ENCODE results near the gene MAFB.
"Not testable (repeated sequence)": the region's sequence is repeated elsewhere in the genome, so short reads cannot be mapped to it uniquely, and the experiment has no call there.

MAFB gene

DNA sequence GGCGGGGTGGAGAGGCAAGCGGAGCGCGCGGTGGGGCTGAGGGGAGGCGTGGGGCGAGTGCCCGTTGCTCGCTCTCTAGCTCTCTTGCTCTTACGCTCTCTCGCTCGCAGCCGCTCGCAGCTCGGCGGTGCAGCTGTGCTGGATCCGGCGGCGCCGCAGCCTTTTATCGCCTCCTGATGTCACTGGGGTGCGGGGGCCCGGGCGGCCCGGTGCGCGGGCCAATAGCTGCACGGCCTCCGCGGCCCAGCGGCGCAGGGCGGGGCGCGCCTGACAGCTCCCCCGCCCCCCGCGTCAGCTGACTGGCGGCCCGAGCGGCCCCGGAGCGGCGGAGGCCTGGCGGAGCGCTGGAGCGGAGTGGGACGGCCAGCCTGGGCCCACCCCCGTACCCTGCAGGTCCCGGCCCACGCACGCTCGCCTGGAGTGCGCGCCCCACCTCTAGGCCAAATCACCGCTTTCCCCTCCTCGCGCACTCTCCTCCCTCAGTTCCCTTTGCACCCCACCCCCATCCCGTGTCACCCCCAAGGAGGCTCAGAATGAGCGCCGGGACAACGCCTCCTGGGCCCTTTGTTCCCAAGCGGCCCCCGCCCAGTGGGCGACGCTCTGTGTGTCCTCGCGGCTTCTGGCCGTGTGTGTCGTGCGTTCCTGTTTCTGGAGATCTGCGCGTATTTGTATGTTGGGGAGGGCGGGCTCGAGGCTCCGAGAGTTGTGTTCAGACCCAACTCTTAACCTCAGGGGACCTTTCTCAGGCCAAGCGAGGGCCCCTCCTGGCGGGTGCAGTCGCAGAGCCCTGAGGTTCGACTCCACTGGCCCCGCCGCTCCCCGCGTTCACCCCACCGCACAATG is at the start of gene MAFB:
TSS of gene MAFB (minus strand) at position 137 of the 843 bp plus-strand sequence. CDS start 386 bp downstream, outside the sequence.
- peak in 1 of 2 donors; percentile 89 for DNase-seq

DNA sequence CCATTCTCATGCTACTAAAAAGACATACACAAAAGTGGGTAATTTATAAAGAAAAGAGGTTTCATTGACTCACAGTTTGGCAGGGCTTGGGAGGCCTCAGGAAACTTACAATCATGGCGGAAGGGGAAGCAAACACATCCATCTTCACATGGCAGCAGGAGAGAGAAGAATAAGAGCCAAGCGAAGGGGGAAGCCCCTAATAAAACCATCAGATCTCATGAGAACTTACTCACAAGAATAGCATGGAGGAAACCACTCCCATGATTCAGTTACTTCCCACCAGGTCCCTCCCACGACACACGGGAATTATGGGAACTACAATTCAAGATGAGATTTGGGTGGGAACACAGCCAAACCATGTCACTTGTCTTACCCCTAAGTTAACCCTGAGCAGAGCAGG is 47.4 kb upstream of the MAFB start:
- not testable (repeated sequence) for DNase-seq

DNA sequence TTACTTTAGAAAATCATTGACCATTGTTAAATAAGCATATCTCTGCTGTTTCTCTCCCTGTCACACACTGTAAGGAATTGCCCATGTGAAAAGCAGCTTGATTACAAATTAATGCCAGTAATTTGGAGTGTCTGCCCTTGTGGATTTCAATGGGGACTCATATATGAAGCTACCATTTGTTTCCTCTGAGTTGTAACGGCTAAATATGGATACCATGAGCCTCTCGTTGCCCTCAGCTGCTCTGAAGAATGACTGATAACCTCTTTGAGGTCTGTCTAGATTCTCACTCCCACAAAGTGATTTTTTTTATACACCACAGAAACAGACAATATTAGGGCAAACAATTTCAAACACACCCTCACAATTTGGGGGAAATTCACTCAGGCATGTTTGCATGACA is 40.0 kb upstream of the MAFB start:
- DNase-seq = no peak

DNA sequence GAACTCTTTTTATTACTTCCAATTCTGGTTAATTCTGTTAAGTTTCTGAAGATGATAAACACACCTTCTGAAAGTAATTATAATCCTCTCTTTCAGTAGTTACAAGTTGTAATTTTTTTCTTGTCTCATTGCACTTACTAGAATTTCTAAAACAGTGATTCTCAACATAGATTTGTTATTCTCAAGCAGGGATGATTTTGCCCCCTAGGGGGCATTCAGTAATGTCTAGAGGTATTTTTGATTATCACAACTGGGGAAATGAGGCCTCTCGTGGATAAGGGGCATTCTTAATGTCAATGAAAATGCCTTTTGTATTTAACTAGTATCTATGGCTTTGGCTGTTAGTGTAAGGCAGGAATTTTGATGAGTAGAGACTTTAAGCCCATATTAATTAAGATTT is 39.4 kb upstream of the MAFB start:
- DNase-seq = no peak

DNA sequence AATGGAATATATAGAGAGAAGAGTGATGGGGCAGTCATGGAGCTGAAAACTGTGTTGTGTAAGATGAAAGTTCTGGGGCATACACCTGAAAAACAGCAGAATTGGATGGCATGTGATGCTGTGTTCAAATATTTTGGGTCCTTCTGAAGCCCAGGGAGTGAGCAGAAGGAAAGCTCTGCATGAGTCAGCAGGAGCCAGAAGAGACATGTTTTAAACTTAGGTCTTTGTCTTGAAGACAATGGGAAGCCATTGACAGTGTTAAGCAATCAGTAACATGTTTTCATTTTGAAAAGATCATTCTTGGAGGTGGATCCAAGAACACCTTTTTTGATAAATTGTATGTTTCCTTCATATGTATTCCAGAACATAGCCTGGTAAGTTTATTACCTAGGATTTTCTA is 38.9 kb upstream of the MAFB start:
- DNase-seq = no peak

DNA sequence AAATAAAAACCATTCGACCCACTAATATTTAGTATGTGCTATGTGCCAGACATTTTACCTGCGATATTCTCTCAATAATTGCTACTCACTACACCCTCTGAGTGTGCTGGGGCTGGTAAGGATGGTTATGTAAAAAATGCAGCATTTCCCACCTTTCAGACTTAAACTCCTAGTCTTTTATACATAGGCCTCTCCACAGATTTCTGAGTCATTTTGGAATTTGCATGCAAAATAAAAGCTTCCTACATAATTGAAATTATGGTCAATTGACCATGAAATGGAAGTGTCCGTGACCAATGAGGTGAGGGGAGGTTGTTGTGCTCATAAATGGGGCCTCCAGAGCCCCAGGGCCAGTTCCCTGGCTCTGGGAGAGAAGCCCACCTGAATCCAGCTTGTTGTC is 37.7 kb upstream of the MAFB start:
- no peak for DNase-seq

DNA sequence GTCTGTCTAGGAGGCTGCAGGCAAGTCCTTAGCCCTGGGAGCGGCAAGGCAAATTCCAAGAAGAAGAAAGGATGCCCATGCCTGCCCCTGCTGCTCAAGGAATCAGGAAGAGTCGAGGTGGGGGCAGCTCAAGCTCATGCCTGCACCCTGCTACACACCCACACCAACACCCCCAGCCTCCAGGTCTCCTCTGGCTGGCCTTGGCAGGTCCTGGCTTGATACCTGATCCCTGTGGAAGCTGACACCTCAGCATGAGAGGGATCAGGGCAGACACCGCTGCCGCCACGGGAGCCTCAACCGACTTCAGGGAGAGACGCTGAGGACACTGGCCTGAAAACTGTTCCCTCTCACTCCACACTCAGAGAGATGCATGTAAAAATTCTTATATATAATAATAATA is 35.5 kb upstream of the MAFB start:
- DNase-seq = no peak

DNA sequence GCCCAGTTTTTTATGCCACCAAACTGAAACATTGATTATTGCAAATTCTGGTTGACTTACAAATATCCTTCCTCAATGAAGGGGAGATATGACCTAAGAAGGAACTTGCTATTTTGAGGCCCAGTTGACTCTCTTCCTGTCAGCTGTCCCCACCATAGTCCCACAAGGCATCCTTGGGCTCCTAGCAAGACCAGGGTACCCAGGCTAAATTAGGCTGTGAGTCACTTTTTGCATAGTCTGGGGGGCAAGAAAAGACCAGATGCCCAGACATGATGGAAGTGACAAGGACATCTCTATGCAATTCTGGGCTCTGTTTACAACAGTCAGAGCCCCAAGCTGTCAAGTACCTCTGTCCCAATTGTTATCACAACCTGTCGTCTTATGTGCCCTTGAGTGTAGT is 31.8 kb upstream of the MAFB start:
- DNase-seq = no peak

DNA sequence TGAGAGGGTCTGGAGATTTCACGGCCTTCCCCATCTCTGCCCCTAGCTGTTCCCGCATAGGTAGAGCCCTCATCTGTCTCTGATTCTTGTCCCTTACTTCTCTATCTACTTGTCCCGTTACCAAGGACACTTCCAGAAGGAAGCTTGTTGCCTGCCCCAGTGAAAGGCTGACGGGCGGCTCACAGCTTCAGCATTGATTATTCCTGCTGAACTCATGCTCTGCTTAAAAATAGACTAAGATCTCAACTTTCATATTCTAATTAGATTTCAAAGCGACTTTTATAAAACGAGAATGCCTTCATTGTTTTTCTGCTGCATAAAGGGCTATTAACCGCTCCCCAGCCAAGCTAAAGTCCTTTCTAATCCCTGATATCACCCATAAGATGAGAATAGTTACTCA is 31.1 kb upstream of the MAFB start:
- no peak for DNase-seq

DNA sequence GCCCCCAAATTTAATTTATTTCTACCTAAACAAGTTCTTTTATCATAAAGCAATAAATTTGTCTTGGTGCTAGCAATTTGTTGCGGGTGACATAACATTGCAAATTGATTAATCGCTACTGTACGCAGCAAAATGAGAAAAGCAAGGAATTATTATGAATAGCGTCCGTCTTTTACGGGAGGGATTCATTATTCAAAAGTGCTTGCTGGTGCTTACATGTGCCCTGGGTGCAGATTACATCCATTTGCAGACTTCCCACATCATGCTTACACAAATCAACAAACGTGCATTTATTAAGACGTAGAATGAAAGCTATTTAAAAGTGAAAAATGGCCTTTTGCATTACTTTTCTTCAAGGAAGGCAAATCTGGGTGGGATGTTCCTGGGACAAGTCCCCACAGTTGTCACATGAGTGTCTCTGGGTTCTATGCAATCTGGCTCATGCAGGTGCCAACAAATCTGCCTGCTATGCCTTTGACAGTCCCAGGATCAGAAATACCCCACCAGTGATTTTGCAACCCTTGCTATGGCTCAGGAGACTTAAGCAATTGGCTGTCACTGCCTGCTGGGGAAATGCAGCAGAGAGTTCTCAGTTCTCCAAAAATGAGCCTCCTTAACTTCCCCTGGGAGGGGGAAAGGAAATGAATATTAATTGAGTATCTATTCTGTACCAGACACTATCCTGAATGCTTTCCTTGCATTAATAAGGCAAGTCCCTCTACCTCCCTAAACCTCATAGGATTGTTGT is 30.1 kb upstream of the MAFB start:
- no peak for DNase-seq

DNA sequence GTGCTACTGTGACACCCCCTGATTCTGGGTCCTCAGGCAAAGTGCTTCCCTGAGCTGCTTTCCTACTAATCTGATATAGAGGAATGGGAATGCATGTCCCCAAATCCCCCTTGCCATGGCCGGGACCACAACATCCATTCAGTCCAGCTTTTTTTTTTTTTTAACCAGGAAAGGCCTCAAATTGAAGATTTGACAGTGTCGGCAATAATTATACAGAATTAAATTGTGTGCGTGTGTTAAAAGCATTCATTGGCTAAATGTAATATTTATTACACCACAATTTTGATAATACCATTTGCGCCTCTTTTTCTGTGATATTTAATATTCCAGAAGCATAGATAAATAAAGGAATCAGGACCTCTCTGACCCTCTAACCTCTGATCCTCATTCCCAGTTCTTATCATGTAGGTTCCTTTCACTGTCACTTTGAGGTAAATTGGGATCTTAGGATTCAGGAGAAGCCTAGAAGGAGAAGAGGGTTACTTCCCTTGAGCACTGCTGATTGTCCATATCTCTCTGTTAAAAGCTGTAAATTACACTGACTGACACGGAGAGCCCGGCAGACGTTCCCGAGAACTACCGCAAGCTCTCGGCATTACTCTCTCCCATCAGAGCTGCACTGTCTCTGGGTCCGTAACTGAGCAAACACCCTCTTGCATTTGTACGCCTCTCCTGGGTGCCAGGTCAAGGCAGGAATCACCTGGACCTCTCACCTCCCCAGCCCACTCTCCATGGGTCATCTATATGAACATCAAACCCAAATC is 29.4 kb upstream of the MAFB start:
- no peak for DNase-seq

DNA sequence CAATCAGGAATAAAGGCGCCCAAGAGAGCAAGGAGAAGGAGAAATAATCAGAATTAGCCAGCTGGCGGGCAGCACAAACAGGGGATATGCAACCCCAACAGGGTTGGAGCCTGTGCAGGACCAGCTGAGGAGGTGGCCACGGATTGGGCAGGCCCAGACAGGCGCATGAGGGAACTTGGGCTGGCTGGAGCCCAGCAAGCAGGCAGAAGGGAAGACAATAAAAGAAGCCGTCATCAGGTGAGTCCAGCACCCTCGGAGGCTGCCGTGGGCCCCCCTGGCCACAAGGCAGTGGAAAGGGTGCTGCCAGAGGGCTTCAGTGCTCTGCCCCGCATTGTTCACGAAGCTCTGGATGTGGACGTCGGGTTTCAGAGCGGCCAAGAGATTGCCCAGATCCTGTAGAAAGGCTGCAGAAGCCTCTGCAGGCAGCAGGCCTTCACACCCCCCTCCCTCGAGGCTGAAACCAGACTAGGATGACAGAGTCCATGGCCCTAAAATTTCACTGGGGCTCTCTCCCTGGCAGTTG is 28.4 kb upstream of the MAFB start:
- DNase-seq = no peak

DNA sequence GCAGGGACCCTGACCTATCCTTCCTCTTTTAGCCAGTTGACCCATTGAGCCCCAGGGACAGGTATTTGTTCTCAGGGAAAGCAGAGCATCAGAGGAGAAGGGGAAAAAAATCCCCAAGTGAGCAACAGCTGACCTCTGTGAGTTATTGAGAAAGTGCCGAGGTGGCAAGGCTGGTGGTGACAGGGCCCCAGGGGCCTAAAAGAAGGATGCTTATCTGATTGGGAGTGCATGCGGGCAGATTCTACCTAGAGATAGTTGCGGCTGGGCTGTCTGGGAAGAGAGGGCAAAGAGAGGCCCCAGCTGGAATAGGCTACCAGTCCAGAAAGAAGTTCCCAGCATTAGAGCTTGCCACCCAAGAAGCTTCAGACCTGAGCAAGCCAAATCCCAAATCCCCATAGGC is 26.5 kb upstream of the MAFB start:
- DNase-seq = no peak

DNA sequence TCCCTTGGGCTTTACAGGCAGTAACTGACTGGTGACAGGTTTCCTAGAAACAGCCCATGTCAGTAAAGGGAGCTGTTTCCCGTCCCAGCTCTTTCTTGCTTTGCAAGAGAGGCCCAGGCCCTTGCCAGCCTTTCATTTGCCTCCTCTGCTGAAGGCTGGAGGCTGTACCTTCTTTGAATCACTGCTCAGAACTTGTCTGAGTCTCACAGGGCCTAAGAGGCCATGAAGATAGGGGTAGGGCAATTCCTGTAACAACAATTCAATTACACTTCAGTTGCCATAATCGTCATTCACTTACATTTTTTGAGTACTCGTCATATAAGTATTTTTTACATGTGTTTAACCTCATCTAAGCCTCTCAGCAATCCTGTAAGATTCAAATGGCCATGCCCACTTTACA is 25.9 kb upstream of the MAFB start:
- no peak for DNase-seq

DNA sequence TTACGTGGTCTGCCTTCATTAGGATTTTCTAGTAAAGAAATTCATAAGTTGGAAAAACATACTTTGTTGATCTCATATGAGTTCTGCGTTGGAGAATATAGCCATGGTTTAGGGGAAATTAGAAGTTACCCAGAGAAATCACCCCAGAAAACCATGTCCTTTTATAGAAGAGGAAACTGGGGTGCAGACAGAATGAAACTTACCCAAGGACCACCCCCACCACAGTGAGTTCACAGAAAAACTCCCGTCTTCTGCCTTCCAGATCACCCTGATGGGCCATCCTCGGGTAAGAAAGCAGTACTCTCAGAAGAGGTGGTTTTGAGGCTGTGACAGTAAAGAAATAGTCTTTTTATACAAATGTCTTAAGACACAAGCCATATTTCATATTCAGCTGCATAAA is 25.1 kb upstream of the MAFB start:
- no peak for DNase-seq

DNA sequence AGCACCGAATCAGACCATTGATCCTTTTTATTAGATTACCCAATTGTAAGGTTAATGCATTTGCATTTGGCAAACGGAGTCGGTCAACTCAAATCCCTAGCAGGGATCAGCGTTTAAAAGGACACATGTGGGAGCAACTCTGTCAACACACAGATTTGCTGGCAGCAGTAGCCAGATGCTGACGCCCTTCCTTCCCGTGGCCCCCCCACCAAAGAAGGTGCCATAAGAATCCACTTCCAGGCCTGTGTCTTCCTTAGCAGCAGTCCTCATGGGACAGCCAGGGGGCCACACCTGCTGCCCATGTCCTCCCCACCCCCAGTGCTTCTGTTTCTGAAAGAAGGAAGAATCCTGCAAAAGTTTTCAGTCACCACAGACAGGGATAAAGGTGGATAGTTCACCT is 24.5 kb upstream of the MAFB start:
- DNase-seq = no peak

DNA sequence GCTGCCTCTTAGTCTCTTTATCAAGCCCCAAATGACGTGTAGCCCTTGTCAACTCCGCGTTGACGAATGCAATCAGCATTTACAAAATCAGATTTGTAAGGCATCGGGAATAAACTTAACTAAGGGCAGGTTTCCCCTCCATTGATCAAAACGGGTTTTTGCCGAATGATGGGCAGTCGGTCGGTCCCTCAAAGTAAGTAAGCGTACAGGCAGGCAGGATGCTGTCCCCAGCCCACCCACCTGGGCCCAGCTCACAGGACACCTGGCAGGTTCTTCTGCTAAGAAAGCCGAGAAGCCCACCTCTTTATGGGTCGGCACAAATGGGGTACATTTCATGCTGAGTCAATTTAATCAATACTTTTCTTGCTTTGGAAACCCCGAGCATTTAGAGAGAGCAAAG is 22.0 kb upstream of the MAFB start:
- no peak for DNase-seq

DNA sequence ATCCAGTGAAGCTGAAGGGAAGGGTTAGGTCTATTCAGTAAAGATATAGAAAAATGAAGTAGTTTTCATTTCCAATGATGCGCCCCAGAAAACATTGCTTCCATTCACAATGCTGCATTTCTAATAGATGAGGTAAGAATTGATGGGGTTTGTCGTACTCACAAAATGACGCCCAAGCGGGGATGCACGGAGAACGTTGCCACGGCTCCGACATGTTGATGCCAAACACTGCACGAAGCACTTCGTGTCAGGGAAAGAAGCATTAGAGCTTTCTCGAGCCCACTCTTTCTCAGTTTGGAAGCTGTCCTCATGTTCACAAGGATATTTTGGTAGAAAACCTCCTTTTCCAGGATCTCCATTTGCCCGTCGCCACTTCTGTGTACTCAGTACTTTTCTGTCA is 21.6 kb upstream of the MAFB start:
- DNase-seq = no peak

DNA sequence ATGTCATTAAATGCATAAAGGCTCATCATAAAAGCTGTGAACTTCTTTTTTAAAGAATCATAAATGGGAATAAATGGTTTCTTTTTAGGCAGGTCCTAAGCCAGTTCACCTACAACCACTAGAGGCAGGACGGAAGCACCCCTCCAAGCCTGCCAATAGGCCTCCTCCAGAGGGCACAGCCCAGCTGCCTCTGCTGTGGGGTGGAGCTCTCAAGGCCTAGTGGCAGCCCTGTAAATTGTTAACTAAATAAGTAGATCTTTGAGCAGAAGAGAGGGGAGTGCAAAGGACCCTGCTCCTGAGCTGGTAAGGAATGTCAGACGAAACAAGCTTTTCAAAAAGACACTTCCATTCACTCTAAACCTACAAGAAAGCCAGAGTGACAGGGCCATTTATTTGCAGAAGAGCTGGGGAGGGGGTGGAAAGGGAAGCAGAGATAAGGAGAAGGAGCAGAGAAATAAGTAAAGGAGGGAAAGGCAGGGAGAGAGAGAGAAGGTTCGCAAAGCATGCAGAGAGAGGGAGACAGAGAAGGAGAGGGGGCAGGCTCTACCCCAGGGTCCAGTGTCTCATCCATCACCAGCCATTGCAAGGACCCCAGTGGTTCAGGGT is 18.0 kb upstream of the MAFB start:
- DNase-seq = no peak

DNA sequence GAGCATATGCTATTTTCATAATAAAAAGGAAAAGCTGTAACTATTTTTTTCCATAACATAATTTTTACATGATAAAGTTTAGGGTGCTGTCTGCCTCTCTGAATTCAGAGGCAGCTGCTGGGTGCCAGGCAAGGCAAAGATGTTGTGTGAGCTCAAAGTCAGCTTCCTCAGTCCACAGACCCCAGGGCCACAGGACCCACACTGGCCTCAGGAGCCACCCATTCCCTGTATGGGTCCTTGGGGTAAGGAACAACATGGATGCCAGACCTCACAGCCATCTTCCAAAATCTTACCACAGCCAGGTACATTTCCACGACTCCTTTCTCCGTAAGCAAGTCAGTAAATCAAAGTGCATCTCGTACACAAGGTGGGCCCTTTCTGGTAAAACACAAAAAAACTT is 16.4 kb upstream of the MAFB start:
- no peak for DNase-seq

DNA sequence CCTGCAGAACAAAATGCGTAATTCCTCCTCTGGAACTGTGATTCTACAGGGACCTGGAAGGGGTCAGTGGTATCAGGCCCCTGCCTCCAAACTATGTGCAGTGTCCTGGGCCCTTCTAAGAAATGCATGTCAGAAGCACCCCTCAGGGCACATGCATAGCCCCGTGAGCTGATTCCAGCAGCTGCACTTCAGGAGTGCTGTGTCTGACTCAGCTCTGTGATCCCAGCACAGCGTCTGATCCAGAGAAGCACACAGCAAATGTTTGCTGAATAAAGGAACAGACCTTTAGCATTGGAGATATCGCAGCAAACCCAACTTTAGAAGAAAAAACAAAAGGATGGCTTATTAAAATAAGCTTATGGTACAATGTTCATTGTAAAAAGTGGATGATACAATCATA is 15.8 kb upstream of the MAFB start:
- no peak for DNase-seq

DNA sequence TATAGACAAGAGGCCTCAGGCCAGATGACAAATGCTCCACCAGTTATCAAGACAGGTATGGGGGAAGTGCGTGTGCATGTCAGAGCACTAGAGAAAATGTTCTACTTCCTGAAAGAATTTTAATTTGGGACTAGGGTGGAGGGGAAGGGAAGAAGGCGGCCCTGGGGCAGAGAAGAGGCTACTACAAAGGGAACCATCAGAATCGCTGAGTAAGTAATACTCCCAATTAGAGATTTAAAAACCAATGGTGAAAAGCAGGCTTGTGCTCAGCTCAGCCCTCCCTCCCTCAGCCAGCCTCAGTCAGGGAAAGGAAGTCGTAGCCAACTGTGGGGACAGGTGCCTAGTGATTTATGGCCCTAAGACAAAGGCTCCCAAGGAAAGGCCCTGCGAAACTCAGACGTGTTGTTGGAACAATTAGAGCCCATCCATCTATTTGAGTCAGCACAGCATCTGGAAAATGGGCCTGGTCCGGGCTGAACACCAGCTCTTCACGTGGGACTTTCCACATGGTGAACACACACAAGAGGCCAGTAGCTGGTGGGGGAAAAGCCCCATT is 15.0 kb upstream of the MAFB start:
- no peak for DNase-seq

DNA sequence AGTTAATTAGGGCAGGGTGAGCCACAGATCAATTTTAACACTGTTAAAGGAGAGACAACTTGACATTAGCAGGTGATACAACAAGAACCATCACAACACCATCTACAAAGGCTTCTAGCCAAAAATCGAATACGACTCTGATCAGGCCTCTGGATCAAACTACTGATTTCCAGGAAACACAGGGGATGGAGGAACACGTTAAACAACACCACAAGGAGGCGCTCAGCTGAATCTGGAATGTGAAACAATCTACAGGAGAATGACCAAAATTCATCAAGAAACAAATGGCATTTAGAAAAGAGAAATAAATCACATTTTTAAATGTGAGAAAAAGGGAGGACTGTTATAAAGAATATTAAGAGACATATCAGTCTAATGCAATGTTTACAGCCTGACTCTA is 13.5 kb upstream of the MAFB start:
- DNase-seq = no peak

All from bone marrow (tissue), 2 donors.